H1 (cell line): ENCODE results near the gene HAND1. TPM values are rescaled to one million over a fixed set of nuclear protein-coding genes. Genes with fewer than 3 reads are reported as not detected.

Experiments
- CTCF ChIA-PET: fragments of 300-600 bp; sonication (Branson Sonifier 250); formaldehyde crosslinking; loops from one replicate; lab custom pipeline; 2021; ENCODE audit not compliant: partially characterized antibody; lab: Charles Lee
- POLR2A ChIA-PET: fragments of 300-600 bp; sonication (Branson Sonifier 250); formaldehyde crosslinking; loops from one replicate; lab custom pipeline; 2021; ENCODE audit warnings: inconsistent platforms; ENCODE audit not compliant: partially characterized antibody; lab: Charles Lee
- DNase-seq, 2 experiments: peaks; one replicate each; pipeline versions ENCODE4 v3.0.0 to v3.0.0-alpha.2; 2010 to 2022; ENCODE audit warnings: low spot score in 2 of 2, low read depth in 1 of 2, mixed read lengths in 1 of 2
- FAIRE-seq: peaks from 2 replicates; lab custom pipeline; 2011; peaks lifted over from hg19 to GRCh38; lab: Jason Lieb, UNC
- H2AFZ ChIP-seq: 2 replicates; pipeline ENCODE4 v1.8.1; 2012; ENCODE audit warnings: low read length, inconsistent platforms
- H2AK5ac ChIP-seq: 2 replicates; pipeline ENCODE4 v1.6.1; 2013; ENCODE audit warnings: low read depth, low read length
- H2BK120ac ChIP-seq: replicated peaks from 2 replicates; pipeline ENCODE3; 2013; ENCODE audit warnings: low read depth, low read length, inconsistent platforms
- H2BK12ac ChIP-seq: 2 replicates; pipeline ENCODE4 v1.6.1; 2013; ENCODE audit warnings: low read depth, low read length
- H2BK15ac ChIP-seq: 2 replicates; pipeline ENCODE4 v1.6.1; 2013; ENCODE audit warnings: low read length
- H2BK20ac ChIP-seq: 2 replicates; pipeline ENCODE4 v1.6.1; 2013; ENCODE audit warnings: low read length
- H2BK5ac ChIP-seq: 2 replicates; pipeline ENCODE4 v1.6.1; 2013; ENCODE audit warnings: low read depth, low read length
- H3K14ac ChIP-seq: 2 replicates; pipeline ENCODE4 v1.6.1; 2013; ENCODE audit warnings: inconsistent platforms; ENCODE audit not compliant: insufficient read length
- H3K18ac ChIP-seq: 2 replicates; pipeline ENCODE4 v1.6.1; 2013; ENCODE audit warnings: low read length; ENCODE audit errors: extremely low read depth
- H3K23ac ChIP-seq: 2 replicates; pipeline ENCODE4 v1.6.1; 2013; ENCODE audit warnings: inconsistent platforms; ENCODE audit not compliant: insufficient read length
- H3K23me2 ChIP-seq: 2 replicates; pipeline ENCODE4 v1.6.1; 2013; ENCODE audit warnings: low read depth, low read length
- H3K27ac ChIP-seq: 2 replicates; pipeline ENCODE4 v1.6.1; 2011; ENCODE audit warnings: low read depth, low read length, inconsistent platforms
- H3K27me3 ChIP-seq, 4 experiments: replicated peaks in 1 of 4; 1 replicate in 1 of 4; 2 replicates in 3 of 4; pipeline versions ENCODE4 v1.6.1 to v1.8.1; 2011 to 2013; ENCODE audit warnings: low read length in 3 of 4, mild to moderate bottlenecking in 3 of 4, inconsistent platforms in 2 of 4, mixed read lengths in 2 of 4, moderate library complexity in 1 of 4; ENCODE audit not compliant: control insufficient read depth in 3 of 4, insufficient read depth in 3 of 4; ENCODE audit errors: extremely low read depth in 1 of 4
- H3K36me3 ChIP-seq, 4 experiments: 2 replicates each; pipeline versions ENCODE4 v1.6.1 to v1.8.1; 2011 to 2013; ENCODE audit warnings: mild to moderate bottlenecking in 4 of 4, low read length in 3 of 4, moderate library complexity in 2 of 4, control low read depth in 1 of 4, inconsistent platforms in 1 of 4; ENCODE audit not compliant: insufficient read depth in 4 of 4, control insufficient read depth in 2 of 4
- H3K4ac ChIP-seq: replicated peaks from 2 replicates; pipeline ENCODE3; 2013; ENCODE audit warnings: low read length, low read depth, mixed read lengths, inconsistent platforms; ENCODE audit not compliant: insufficient read length
- H3K4me1 ChIP-seq, 4 experiments: replicated peaks in 1 of 4; 1 replicate in 1 of 4; 2 replicates in 3 of 4; pipeline versions ENCODE4 v1.6.1 to v1.8.1; 2011 to 2013; ENCODE audit warnings: low read length in 3 of 4, inconsistent platforms in 2 of 4, mixed read lengths in 1 of 4; ENCODE audit not compliant: insufficient read depth in 4 of 4, control insufficient read depth in 3 of 4
- H3K4me2 ChIP-seq, 2 experiments: 2 replicates each; pipeline versions ENCODE4 v1.6.1 to v1.8.1; 2011 to 2013; ENCODE audit warnings: low read depth in 2 of 2, low read length in 2 of 2, control low read depth in 1 of 2, inconsistent platforms in 1 of 2, mild to moderate bottlenecking in 1 of 2; ENCODE audit not compliant: insufficient read depth in 1 of 2
- H3K4me3 ChIP-seq, 4 experiments: fragments of 200-600, 300-600 bp in 1 of 4; sonication (generic), shearing (Covaris generic), sonication (Bioruptor Twin) in 1 of 4; 2 replicates each; pipeline versions ENCODE4 v1.5.1 to v1.8.1; 2011 to 2016; ENCODE audit warnings: low read length in 4 of 4, low read depth in 3 of 4, control low read depth in 2 of 4, inconsistent platforms in 2 of 4, mild to moderate bottlenecking in 2 of 4, mixed read lengths in 1 of 4, moderate library complexity in 1 of 4; ENCODE audit not compliant: insufficient read depth in 2 of 4; ENCODE audit errors: extremely low read depth in 1 of 4
- H3K56ac ChIP-seq: replicated peaks from 2 replicates; pipeline ENCODE3; 2013; ENCODE audit warnings: low read depth, mild to moderate bottlenecking, mixed read lengths, low read length, inconsistent platforms; ENCODE audit not compliant: insufficient read length
- H3K79me1 ChIP-seq: 2 replicates; pipeline ENCODE4 v1.6.1; 2013; ENCODE audit warnings: low read depth, low read length, control low read depth
- H3K79me2 ChIP-seq, 2 experiments: 2 replicates each; pipeline versions ENCODE4 v1.6.1 to v1.8.1; 2012 to 2013; ENCODE audit warnings: low read length in 2 of 2, mild to moderate bottlenecking in 2 of 2, inconsistent platforms in 1 of 2; ENCODE audit not compliant: insufficient read depth in 2 of 2, control insufficient read depth in 1 of 2
- H3K9ac ChIP-seq, 4 experiments: replicated peaks in 1 of 4; 1 replicate in 1 of 4; 2 replicates in 3 of 4; pipeline versions ENCODE4 v1.6.1 to v1.8.1; 2011 to 2013; ENCODE audit warnings: low read depth in 3 of 4, low read length in 3 of 4, control low read depth in 2 of 4, mild to moderate bottlenecking in 2 of 4, moderate library complexity in 2 of 4, inconsistent platforms in 1 of 4; ENCODE audit errors: extremely low read depth in 1 of 4
- H3K9me3 ChIP-seq, 2 experiments: 2 replicates each; pipeline versions ENCODE4 v1.6.1 to v1.8.1; 2012 to 2013; ENCODE audit warnings: mild to moderate bottlenecking in 2 of 2, moderate library complexity in 2 of 2, control low read depth in 1 of 2, inconsistent platforms in 1 of 2, low read depth in 1 of 2, low read length in 1 of 2, mixed read lengths in 1 of 2; ENCODE audit not compliant: insufficient read depth in 2 of 2
- H4K20me1 ChIP-seq, 2 experiments: replicated peaks in 1 of 2; 2 replicates each; pipeline versions ENCODE3 to v1.8.1; 2011 to 2013; ENCODE audit warnings: inconsistent platforms in 2 of 2, low read length in 2 of 2, mild to moderate bottlenecking in 1 of 2; ENCODE audit not compliant: insufficient read depth in 2 of 2, control insufficient read depth in 1 of 2
- H4K5ac ChIP-seq: 2 replicates; pipeline ENCODE4 v1.6.1; 2013; ENCODE audit warnings: low read length, low read depth, mixed read lengths, inconsistent platforms; ENCODE audit not compliant: insufficient read length
- H4K8ac ChIP-seq: 2 replicates; pipeline ENCODE4 v1.8.0; 2013; ENCODE audit warnings: mild to moderate bottlenecking, moderate library complexity, low read length, inconsistent platforms; ENCODE audit not compliant: insufficient read depth; ENCODE audit errors: extremely low read depth
- H4K91ac ChIP-seq: replicated peaks from 2 replicates; pipeline ENCODE3; 2013; ENCODE audit warnings: low read length, mixed read lengths, inconsistent platforms; ENCODE audit not compliant: insufficient read length
- EZH2 ChIP-seq: fragments of 200-600 bp; sonication (generic); IDR thresholded peaks from 2 replicates; pipeline ENCODE4 v1.7.1; 2012; ENCODE audit warnings: low read depth, mild to moderate bottlenecking, moderate library complexity, low read length, inconsistent platforms; ENCODE audit not compliant: severe bottlenecking
- HDAC6 ChIP-seq: IDR thresholded peaks from one replicate; pipeline ENCODE4 v1.7.1; 2012; ENCODE audit warnings: low read depth, mild to moderate bottlenecking, inconsistent platforms, low read length, moderate library complexity
- KDM1A ChIP-seq: fragments of 200-600, 300-600 bp; sonication (generic); IDR thresholded peaks from 2 replicates; pipeline ENCODE4 v1.7.1; 2016; ENCODE audit warnings: mild to moderate bottlenecking, low read length, borderline replicate concordance
- KDM5A ChIP-seq: fragments of 200-600 bp; IDR thresholded peaks from 2 replicates; pipeline ENCODE4 v1.7.1; 2012; ENCODE audit warnings: mild to moderate bottlenecking, low read length, inconsistent platforms, mixed read lengths
- RXRA ChIP-seq: IDR thresholded peaks from 2 replicates; pipeline ENCODE4 v1.6.1; 2011; ENCODE audit warnings: low read depth, mild to moderate bottlenecking, low read length, moderate library complexity; ENCODE audit not compliant: insufficient read depth
- SAP30 ChIP-seq: fragments of 300-600 bp; sonication (generic); IDR thresholded peaks from 2 replicates; pipeline ENCODE4 v1.7.1; 2012; ENCODE audit warnings: low read length, moderate library complexity, mild to moderate bottlenecking, inconsistent platforms; ENCODE audit not compliant: insufficient read depth, insufficient replicate concordance
- YY1 ChIP-seq: IDR thresholded peaks from 2 replicates; pipeline ENCODE4 v1.6.1; 2011; ENCODE audit warnings: low read depth, mild to moderate bottlenecking, low read length
- ZNF274 ChIP-seq: IDR thresholded peaks from 2 replicates; pipeline ENCODE4 v1.7.0; 2012; ENCODE audit warnings: low read length, borderline replicate concordance; ENCODE audit errors: extremely low read depth
- WGBS, 2 experiments: shearing (Covaris generic) in 1 of 2; methylation state at CpG; one replicate each; pipeline versions ENCODE4 v1.1.6 to v1.1.7; 2013 to 2015; ENCODE audit warnings: low lambda C conversion rate in 2 of 2, mixed read lengths in 2 of 2, inconsistent platforms in 1 of 2, low coverage in 1 of 2, missing lambda C conversion rate in 1 of 2; ENCODE audit not compliant: insufficient replicate concordance in 2 of 2, insufficient coverage in 1 of 2, insufficient read length in 1 of 2; ENCODE audit errors: extremely low coverage in 1 of 2, missing lambda C conversion rate in 1 of 2; 5-methylcytosine and 5-hydroxymethylcytosine counted together
- polyA plus RNA-seq, 7 experiments: library from polyadenylated mRNA; depleted of rRNA in 3 of 7; stranded (reverse) in 5 of 7; unstranded in 2 of 7; fragments of >200 nt in 5 of 7; fragments of 200-250 nt in 2 of 7; gene quantifications; 1 replicate in 5 of 7; 2 replicates in 1 of 7; 4 replicates in 1 of 7; pipeline versions ENCODE4 v1.2.1 to v1.2.3, GENCODE V29; 2011 to 2013; ENCODE audit warnings: missing spikeins in 2 of 7, mixed read lengths in 2 of 7
- total RNA-seq: library from RNA; stranded (reverse); fragmentation: NEBNext Ultra II Directional; extraction: Animal tissue kit (Norgen Biotek cat#: 25700); gene quantifications from 2 replicates; pipeline ENCODE4 v1.2.1, GENCODE V29; 2021
- TF ChIP-seq, protein P1 (sequence below): IDR thresholded peaks from 2 replicates; pipeline ENCODE4 v1.6.1; 2012; ENCODE audit warnings: low read length, inconsistent platforms
- TF ChIP-seq, protein P2 (sequence below): IDR thresholded peaks from 2 replicates; pipeline ENCODE4 v1.6.1; 2011; ENCODE audit warnings: low read depth, mild to moderate bottlenecking, low read length; ENCODE audit not compliant: insufficient read depth

HAND1 gene
- total and polyA plus RNA-seq, 2 of the 8 experiments (the other 6 are each of a cell fraction or from before 2014, with no cell fraction given) = 0.06 TPM; not detected in 1

- Histone ChIP-seq H3K23ac (no peak overlapping the region), H2BK15ac (no peak overlapping the region), H2AFZ (no peak overlapping the region), H3K14ac (no peak overlapping the region), H2BK5ac (no peak overlapping the region), H3K23me2 (peaks cover 17% of the 10 kb centered on the region), H2AK5ac (no peak overlapping the region), H3K9me3 (no peaks in the 10 kb centered on the region), H4K5ac (no peak overlapping the region), H3K79me2 (peaks cover 0 to 7% of the 10 kb centered on the region in 2 experiments; a peak in 1 of 4 replicates), H3K4me3 (no peak overlapping the region), H2BK20ac (no peak overlapping the region), H3K27ac (no peak overlapping the region), H3K9ac (no peak overlapping the region), H3K4me1 (peaks cover 0 to 7% (median 2%) of the 10 kb centered on the region in 4 experiments; a peak in 3 of 7 replicates), H3K79me1 (no peaks in the 10 kb centered on the region)
- DNase-seq = no peak
- TF ChIP-seq KDM5A (no peak), KDM1A (no peak), YY1 (no peak), RXRA (no peak), HDAC6 (no peak), SAP30 (no peak), ZNF274 (no peak), EZH2 (no peak)
- TF ChIP-seq, protein P1, sequence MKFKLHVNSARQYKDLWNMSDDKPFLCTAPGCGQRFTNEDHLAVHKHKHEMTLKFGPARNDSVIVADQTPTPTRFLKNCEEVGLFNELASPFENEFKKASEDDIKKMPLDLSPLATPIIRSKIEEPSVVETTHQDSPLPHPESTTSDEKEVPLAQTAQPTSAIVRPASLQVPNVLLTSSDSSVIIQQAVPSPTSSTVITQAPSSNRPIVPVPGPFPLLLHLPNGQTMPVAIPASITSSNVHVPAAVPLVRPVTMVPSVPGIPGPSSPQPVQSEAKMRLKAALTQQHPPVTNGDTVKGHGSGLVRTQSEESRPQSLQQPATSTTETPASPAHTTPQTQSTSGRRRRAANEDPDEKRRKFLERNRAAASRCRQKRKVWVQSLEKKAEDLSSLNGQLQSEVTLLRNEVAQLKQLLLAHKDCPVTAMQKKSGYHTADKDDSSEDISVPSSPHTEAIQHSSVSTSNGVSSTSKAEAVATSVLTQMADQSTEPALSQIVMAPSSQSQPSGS = no peak
- TF ChIP-seq, protein P2, sequence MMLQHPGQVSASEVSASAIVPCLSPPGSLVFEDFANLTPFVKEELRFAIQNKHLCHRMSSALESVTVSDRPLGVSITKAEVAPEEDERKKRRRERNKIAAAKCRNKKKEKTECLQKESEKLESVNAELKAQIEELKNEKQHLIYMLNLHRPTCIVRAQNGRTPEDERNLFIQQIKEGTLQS = no peak
- TF ChIP-seq, all 59 proteins: peak for 0
- Histone ChIP-seq H3K18ac (no peak overlapping the region), H3K4ac (no peak overlapping the region), H3K27me3 (peaks cover 0 to 3% (median 0%) of the 10 kb centered on the region in 4 experiments; a peak in 1 of 7 replicates), H2BK12ac (no peak overlapping the region), H3K4me2 (no peak overlapping the region), H4K8ac (no peak overlapping the region), H4K20me1 (peaks cover 3 to 11% of the 10 kb centered on the region in 2 experiments), H3K56ac (no peak overlapping the region), H2BK120ac (no peak overlapping the region), H3K36me3 (peaks cover 0 to 13% (median 6%) of the 10 kb centered on the region in 4 experiments; a peak in 7 of 8 replicates), H4K91ac (no peak overlapping the region)
- POLR2A ChIA-PET = no interaction called here
- CTCF ChIA-PET = interaction anchor here (2.7 kb wide), 1 partner anchor 24 kb away, joined by 8 read pairs; no protein-coding TSS in a partner anchor
- no peak for FAIRE-seq
- WGBS, 2 experiments = 94% methylated on average over 1 of the region's 1 CpG; no CpG with 5 or more reads in 1 of the 2 experiments
Measured at GRCh38 chr5:154442801-154443200, 35.2 kb downstream of the HAND1 start.
